Measurements from ENCODE around the gene TPT1.
"Not testable (repeated sequence)": the region's sequence is repeated elsewhere in the genome, so short reads cannot be mapped to it uniquely, and the experiment has no call there.

DNA sequence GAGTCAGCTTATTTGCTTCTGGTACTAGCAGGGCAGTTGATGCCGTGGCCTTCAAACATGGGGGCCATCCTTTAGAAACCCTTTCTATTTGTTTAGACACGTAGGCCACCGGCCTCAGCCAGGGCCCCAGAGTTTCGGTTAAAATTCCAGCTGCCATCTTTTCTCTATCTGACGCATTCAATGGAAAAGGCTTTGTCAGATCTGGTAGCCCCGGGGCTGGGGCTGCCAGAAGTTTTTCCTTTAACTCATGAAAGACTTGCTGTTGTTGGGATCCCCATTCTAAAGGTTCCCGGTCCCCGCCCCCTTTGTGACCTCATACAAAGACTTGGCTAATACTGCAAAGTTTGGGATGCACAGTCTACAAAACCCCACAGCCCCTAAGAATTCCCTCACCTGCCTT is 35.7 kb upstream of the TPT1 start:
- TF ChIP-seq SUZ12 (IDR thresholded peaks at IDR 0.05; ENCODE audit: extremely low read depth, insufficient read depth, insufficient read length); ZNF274 (IDR thresholded peaks at IDR 0.05; ENCODE audit: low read depth, low read length); YY1 (IDR thresholded peaks at IDR 0.05; ENCODE audit: insufficient read depth, insufficient read length): not testable (repeated sequence)

All from NT2/D1 (cell line).